K562 (cell line): ENCODE data around the gene PSMD13. TPM values are rescaled to one million over a fixed set of nuclear protein-coding genes. Genes with fewer than 3 reads are reported as not detected.

Experiments
- ATAC-seq: fragments of 200-7000 bp; cut with Tn5 transposase; 3 replicates; pipeline ENCODE4 v1.9.1; 2020; ENCODE audit warnings: moderate library complexity
- BruUV-seq: library from RNA; stranded (reverse); fragments of 400-500 nt; replicated peaks from 2 replicates; lab custom pipeline; 2021; lab: Mats Ljungman, UMichigan
- CTCF ChIA-PET: fragments of 300-600 bp; formaldehyde crosslinking; extraction: SDS; loops from one replicate; lab custom pipeline; 2021; ENCODE audit warnings: low intra/inter-chr PET ratio; lab: Yijun Ruan, JAX
- POLR2A ChIA-PET: fragments of 300-600, 350-650 bp; sonication (Branson Sonifier 250); formaldehyde crosslinking; extraction: SDS; loops from one replicate; lab custom pipeline; 2021; ENCODE audit warnings: antibody characterized with exemption, inconsistent platforms; lab: Yijun Ruan, JAX
- DNase-seq, 4 experiments: peaks; one replicate each; pipeline versions ENCODE4 v3.0.0 to v3.0.0-alpha.2; 2011 to 2018; ENCODE audit warnings: low spot score in 3 of 4, mixed read lengths in 3 of 4; ENCODE audit errors: extremely low read depth in 1 of 4
- FAIRE-seq: peaks from 2 replicates; lab custom pipeline; 2011; peaks lifted over from hg19 to GRCh38; lab: Jason Lieb, UNC
- H2AFZ ChIP-seq: 2 replicates; pipeline ENCODE4 v1.6.0; 2011; ENCODE audit warnings: low read depth, low read length, control low read depth, inconsistent platforms
- H3K27ac ChIP-seq: fragments of 200-600 bp; 3 replicates; pipeline ENCODE4 v1.8.0; 2011; ENCODE audit warnings: low read depth, mild to moderate bottlenecking, control low read depth, inconsistent platforms, low read length, moderate library complexity, mixed read lengths; ENCODE audit errors: extremely low read depth
- H3K27me3 ChIP-seq, 2 experiments: fragments of 300-600 bp in 1 of 2; 2 replicates in 1 of 2; 3 replicates in 1 of 2; pipeline versions ENCODE4 v1.6.0 to v1.8.0; 2011; ENCODE audit warnings: inconsistent platforms in 2 of 2, low read length in 2 of 2, mild to moderate bottlenecking in 1 of 2, mixed read lengths in 1 of 2, moderate library complexity in 1 of 2; ENCODE audit not compliant: control insufficient read depth in 2 of 2, insufficient read depth in 2 of 2
- H3K36me3 ChIP-seq: fragments of 300-600 bp; 3 replicates; pipeline ENCODE4 v1.8.0; 2011; ENCODE audit warnings: mild to moderate bottlenecking, low read length, inconsistent platforms; ENCODE audit not compliant: control insufficient read depth, insufficient read depth
- H3K4me1 ChIP-seq, 2 experiments: fragments of 200-600 bp in 1 of 2; replicated peaks in 1 of 2; 2 replicates in 1 of 2; 3 replicates in 1 of 2; pipeline versions ENCODE4 v1.5.1 to v1.8.0; 2011; ENCODE audit warnings: inconsistent platforms in 2 of 2, low read length in 2 of 2, mild to moderate bottlenecking in 1 of 2, mixed read lengths in 1 of 2, moderate library complexity in 1 of 2; ENCODE audit not compliant: control insufficient read depth in 2 of 2, insufficient read depth in 2 of 2
- H3K4me2 ChIP-seq: 2 replicates; pipeline ENCODE4 v1.6.1; 2011; ENCODE audit warnings: low read length, control low read depth, inconsistent platforms, mixed read lengths; ENCODE audit not compliant: insufficient read depth
- H3K4me3 ChIP-seq: fragments of 200-600 bp; sonication (generic), shearing (Covaris generic); 2 replicates; pipeline ENCODE4 v1.5.1; 2016; ENCODE audit warnings: control low read depth, inconsistent platforms
- H3K79me2 ChIP-seq: fragments of 200-600 bp; 3 replicates; pipeline ENCODE4 v1.8.0; 2011; ENCODE audit warnings: low read length, inconsistent platforms; ENCODE audit not compliant: control insufficient read depth, insufficient read depth
- H3K9ac ChIP-seq, 2 experiments: 2 replicates each; pipeline versions ENCODE4 v1.6.0 to v1.6.1; 2011; ENCODE audit warnings: low read depth in 2 of 2, low read length in 2 of 2, control low read depth in 1 of 2, inconsistent platforms in 1 of 2, mild to moderate bottlenecking in 1 of 2, mixed read lengths in 1 of 2; ENCODE audit not compliant: insufficient read depth in 1 of 2
- H3K9me1 ChIP-seq: one replicate; pipeline ENCODE4 v1.6.0; 2011; ENCODE audit warnings: inconsistent platforms, mild to moderate bottlenecking, low read length, moderate library complexity; ENCODE audit not compliant: control insufficient read depth, insufficient read depth
- H3K9me3 ChIP-seq: replicated peaks from 2 replicates; pipeline ENCODE4 v1.5.1; 2011; ENCODE audit warnings: low read depth, low read length, inconsistent platforms; ENCODE audit not compliant: control insufficient read depth, insufficient read depth
- H4K20me1 ChIP-seq: replicated peaks from 2 replicates; pipeline ENCODE4 v1.6.1; 2011; ENCODE audit warnings: low read length, inconsistent platforms, mixed read lengths; ENCODE audit not compliant: control insufficient read depth, insufficient read depth
- ARNT ChIP-seq, 2 experiments: fragments of 450-650 bp; IDR thresholded peaks; 2 replicates each; pipeline ENCODE4 v1.6.1; 2016; ENCODE audit warnings: mild to moderate bottlenecking in 1 of 2
- BMI1 ChIP-seq: fragments of 150-350 bp; IDR thresholded peaks from 2 replicates; pipeline ENCODE4 v1.6.1; 2014; ENCODE audit warnings: low read length
- CAMTA2 ChIP-seq: fragments of 250-450 bp; sonication (Bioruptor Pico); conservative IDR thresholded peaks from 2 replicates; pipeline ENCODE4 v1.5.1; 2022
- CBX3 ChIP-seq, 2 experiments: IDR thresholded peaks; 1 replicate in 1 of 2; 2 replicates in 1 of 2; pipeline ENCODE4 v1.6.1; 2012; ENCODE audit warnings: inconsistent platforms in 2 of 2, low read length in 2 of 2, borderline replicate concordance in 1 of 2, control low read depth in 1 of 2
- CEBPB ChIP-seq: fragments of 450-650 bp; IDR thresholded peaks from 2 replicates; pipeline ENCODE4 v1.6.1; 2016; ENCODE audit warnings: missing genetic modification characterization, missing compliant biosample characterization
- ETS2 ChIP-seq: IDR thresholded peaks from 2 replicates; pipeline ENCODE4 v1.6.1; 2016; ENCODE audit warnings: borderline replicate concordance, missing genetic modification characterization, mild to moderate bottlenecking, moderate library complexity, missing compliant biosample characterization; ENCODE audit not compliant: poor library complexity, severe bottlenecking
- HDAC1 ChIP-seq, 2 experiments: fragments of 450-650 bp; IDR thresholded peaks; 2 replicates each; pipeline ENCODE4 v1.6.1; 2016 to 2017; ENCODE audit warnings: inconsistent platforms in 1 of 2, mild to moderate bottlenecking in 1 of 2, moderate library complexity in 1 of 2
- MTA3 ChIP-seq: fragments of 450-650 bp; formaldehyde crosslinking; IDR thresholded peaks from 2 replicates; pipeline ENCODE4 v1.6.1; 2017; ENCODE audit warnings: mild to moderate bottlenecking, borderline replicate concordance
- MTF1 ChIP-seq: fragments of 250-450 bp; sonication (Bioruptor Pico); IDR thresholded peaks from 2 replicates; pipeline ENCODE4 v1.9.0; 2021; ENCODE audit warnings: moderate library complexity, mild to moderate bottlenecking, inconsistent platforms, borderline replicate concordance
- NCOA1 ChIP-seq: fragments of 450-650 bp; IDR thresholded peaks from 2 replicates; pipeline ENCODE4 v1.6.1; 2016; ENCODE audit warnings: low read depth
- RBBP5 ChIP-seq: fragments of 200-600 bp; sonication (generic); IDR thresholded peaks from 2 replicates; pipeline ENCODE4 v1.6.1; 2012; ENCODE audit warnings: borderline replicate concordance, mild to moderate bottlenecking, low read length, control low read depth, inconsistent platforms; ENCODE audit not compliant: insufficient read depth, poor library complexity, severe bottlenecking
- YY1 ChIP-seq, 3 experiments: IDR thresholded peaks; 2 replicates each; pipeline ENCODE4 v1.6.1; 2011; ENCODE audit warnings: low read length in 2 of 3, mild to moderate bottlenecking in 2 of 3, moderate library complexity in 2 of 3, borderline replicate concordance in 1 of 3, control low read depth in 1 of 3, low read depth in 1 of 3; ENCODE audit not compliant: insufficient read depth in 3 of 3, insufficient replicate concordance in 2 of 3, control insufficient read depth in 1 of 3, insufficient read length in 1 of 3; ENCODE audit errors: extremely low read depth in 1 of 3
- ZNF274 ChIP-seq: IDR thresholded peaks from 2 replicates; pipeline ENCODE4 v1.6.1; 2011; ENCODE audit warnings: low read depth, mild to moderate bottlenecking, low read length, moderate library complexity, borderline replicate concordance
- WGBS: fragments of 100-300 bp; shearing (Covaris generic); methylation state at CpG from one replicate; pipeline ENCODE4 v1.1.6; 2016; ENCODE audit warnings: low coverage, mixed read lengths; ENCODE audit not compliant: insufficient coverage; ENCODE audit errors: missing lambda C conversion rate; 5-methylcytosine and 5-hydroxymethylcytosine counted together
- in situ Hi-C: fragments of 300-500 bp; cut with MboI; formaldehyde crosslinking; loops from 4 replicates; pipeline ENCODE4 v1.15.0; 2018; ENCODE audit warnings: inconsistent platforms, mixed read lengths
- intact Hi-C: fragments of 100-400 bp; cut with micrococcal nuclease; formaldehyde crosslinking; loops from 2 replicates; pipeline ENCODE4 v1.14.2; 2022
- polyA plus RNA-seq, 8 experiments: library from polyadenylated mRNA; depleted of rRNA in 4 of 8; stranded (reverse) in 5 of 8; unstranded in 3 of 8; fragments of >200 nt; fragmentation: Nextera tagmentation in 2 of 8; fragmentation: Illumina TruSeq in 1 of 8; extraction: Ambion mirVana in 2 of 8; extraction: Trizol in 1 of 8; gene quantifications; 2 replicates each; pipeline versions ENCODE4 v1.2.1 to v1.2.3, GENCODE V29; 2011 to 2014; ENCODE audit warnings: inconsistent platforms in 1 of 8, missing spikeins in 1 of 8
- total RNA-seq, 7 experiments: library from RNA; depleted of rRNA in 6 of 7; stranded (reverse); fragments of >200 nt in 6 of 7; fragmentation: Illumina TruSeq in 2 of 7; extraction: Trizol in 2 of 7; gene quantifications; 2 replicates each; pipeline versions ENCODE4 v1.2.1 to v1.2.3, GENCODE V29; 2011 to 2021; ENCODE audit warnings: low replicate concordance in 1 of 7
- TF ChIP-seq, protein P1 (sequence below): fragments of 250-450 bp; sonication (Bioruptor Pico); IDR thresholded peaks from 2 replicates; pipeline ENCODE4 v1.5.0; 2021
- TF ChIP-seq, protein P2 (sequence below): sonication (generic); formaldehyde crosslinking; IDR thresholded peaks from 2 replicates; pipeline ENCODE4 v1.5.0; 2020; ENCODE audit warnings: missing genetic modification reagents
- TF ChIP-seq, protein P3 (sequence below), 2 experiments: fragments of 450-650 bp; IDR thresholded peaks; 2 replicates each; pipeline ENCODE4 v1.6.1; 2016

The PSMD13 gene
- total and polyA plus RNA-seq, 9 of the 15 experiments (the other 6 are each of a cell fraction or from before 2014, with no cell fraction given) = 185 to 383 (median 267) TPM

DNA sequence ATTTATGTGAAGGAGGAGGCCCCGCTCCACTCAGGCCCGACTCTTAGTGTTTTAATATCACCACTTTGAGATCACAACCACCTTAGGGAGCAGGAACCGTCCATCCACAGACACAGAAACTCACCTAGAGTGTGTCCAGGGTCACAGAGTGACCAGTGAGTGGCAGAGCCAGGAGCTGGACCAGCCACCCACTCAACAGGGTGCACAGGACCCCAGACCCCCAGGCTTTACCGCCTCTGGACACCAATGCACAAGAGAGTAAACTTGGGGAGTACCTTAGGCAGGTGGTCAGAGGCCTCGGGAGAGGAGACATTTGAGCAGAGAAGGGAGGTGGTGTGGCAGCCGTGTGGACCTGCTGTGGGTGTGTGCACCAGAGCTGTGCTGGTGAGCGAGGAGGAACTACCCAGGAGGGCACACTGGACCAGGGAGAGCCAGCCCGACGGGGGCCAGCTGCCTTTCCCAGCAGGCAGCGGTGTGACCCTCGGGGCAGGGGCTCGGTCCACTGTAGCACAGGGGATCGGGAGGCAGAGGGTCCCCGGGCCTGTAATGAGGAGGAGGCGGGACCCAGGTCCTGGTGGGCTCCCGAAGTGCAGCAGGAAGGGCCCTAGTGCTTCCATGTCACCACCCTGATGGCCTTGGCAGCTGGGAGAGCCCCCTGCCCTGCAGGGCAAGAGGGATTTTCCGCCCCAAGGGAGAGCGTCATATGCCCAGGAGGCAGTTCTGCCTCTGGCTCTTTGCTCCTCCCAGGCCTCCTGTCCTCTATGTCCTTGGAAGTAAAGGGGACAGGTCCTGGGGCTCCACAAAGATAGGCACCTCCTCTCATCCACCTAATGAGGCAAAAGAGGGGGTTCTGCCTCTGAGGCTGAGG is 33.9 kb downstream of the PSMD13 start (continued):
- TF ChIP-seq, protein P1, sequence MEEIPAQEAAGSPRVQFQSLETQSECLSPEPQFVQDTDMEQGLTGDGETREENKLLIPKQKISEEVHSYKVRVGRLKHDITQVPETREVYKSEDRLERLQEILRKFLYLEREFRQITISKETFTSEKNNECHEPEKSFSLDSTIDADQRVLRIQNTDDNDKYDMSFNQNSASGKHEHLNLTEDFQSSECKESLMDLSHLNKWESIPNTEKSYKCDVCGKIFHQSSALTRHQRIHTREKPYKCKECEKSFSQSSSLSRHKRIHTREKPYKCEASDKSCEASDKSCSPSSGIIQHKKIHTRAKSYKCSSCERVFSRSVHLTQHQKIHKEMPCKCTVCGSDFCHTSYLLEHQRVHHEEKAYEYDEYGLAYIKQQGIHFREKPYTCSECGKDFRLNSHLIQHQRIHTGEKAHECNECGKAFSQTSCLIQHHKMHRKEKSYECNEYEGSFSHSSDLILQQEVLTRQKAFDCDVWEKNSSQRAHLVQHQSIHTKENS (CRISPR knock-in tag) = no peak
- TF ChIP-seq YY1 (IDR thresholded peaks at IDR 0.05; ENCODE audit: borderline replicate concordance in 1 of 3, control insufficient read depth in 1 of 3, extremely low read depth in 1 of 3, insufficient read depth in 3 of 3, insufficient read length in 1 of 3, insufficient replicate concordance in 2 of 3, low read depth in 1 of 3, low read length in 2 of 3) (no peak), NCOA1 (no peak), MTA3 (no peak)
- TF ChIP-seq, all 486 proteins: peak for 0

DNA sequence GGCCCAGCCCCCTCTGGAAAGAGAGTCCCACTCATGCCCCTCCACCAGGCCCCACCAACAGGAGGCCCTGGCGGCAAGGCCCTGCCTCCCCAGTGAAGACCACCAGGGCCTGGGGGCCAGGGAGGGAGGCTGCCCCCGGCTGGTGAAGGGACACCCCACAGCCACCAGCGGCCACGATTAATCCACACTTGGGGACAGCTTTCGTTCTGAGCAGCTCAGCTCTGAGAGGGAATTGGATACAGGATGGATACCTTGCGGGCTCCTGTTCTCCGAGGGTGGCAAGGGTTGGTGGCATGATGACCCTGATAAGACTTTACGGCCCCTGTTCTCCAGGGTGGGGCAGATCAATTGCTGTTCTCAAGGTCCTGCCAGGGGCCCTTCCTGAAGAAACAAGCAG is 34.5 kb downstream of the PSMD13 start:
- H3K4me2 ChIP-seq = no peak overlapping the region
- no peak for TF ChIP-seq ARNT (IDR thresholded peaks at IDR 0.05)
- no peak for TF ChIP-seq CBX3 (IDR thresholded peaks at IDR 0.05; ENCODE audit: borderline replicate concordance in 1 of 2, low read length in 2 of 2)
- no peak for TF ChIP-seq HDAC1 (IDR thresholded peaks at IDR 0.05)
- TF ChIP-seq CAMTA2 (CRISPR knock-in tag) = no peak
- TF ChIP-seq, protein P2, sequence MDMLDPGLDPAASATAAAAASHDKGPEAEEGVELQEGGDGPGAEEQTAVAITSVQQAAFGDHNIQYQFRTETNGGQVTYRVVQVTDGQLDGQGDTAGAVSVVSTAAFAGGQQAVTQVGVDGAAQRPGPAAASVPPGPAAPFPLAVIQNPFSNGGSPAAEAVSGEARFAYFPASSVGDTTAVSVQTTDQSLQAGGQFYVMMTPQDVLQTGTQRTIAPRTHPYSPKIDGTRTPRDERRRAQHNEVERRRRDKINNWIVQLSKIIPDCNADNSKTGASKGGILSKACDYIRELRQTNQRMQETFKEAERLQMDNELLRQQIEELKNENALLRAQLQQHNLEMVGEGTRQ = no peak
- TF ChIP-seq ETS2 (tag) = no peak
- no peak for TF ChIP-seq MTF1 (CRISPR knock-in tag)
- TF ChIP-seq RBBP5 = no peak
- TF ChIP-seq, protein P3, sequence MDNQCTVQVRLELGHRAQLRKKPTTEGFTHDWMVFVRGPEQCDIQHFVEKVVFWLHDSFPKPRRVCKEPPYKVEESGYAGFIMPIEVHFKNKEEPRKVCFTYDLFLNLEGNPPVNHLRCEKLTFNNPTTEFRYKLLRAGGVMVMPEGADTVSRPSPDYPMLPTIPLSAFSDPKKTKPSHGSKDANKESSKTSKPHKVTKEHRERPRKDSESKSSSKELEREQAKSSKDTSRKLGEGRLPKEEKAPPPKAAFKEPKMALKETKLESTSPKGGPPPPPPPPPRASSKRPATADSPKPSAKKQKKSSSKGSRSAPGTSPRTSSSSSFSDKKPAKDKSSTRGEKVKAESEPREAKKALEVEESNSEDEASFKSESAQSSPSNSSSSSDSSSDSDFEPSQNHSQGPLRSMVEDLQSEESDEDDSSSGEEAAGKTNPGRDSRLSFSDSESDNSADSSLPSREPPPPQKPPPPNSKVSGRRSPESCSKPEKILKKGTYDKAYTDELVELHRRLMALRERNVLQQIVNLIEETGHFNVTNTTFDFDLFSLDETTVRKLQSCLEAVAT (IDR thresholded peaks at IDR 0.05) = no peak
- no peak for TF ChIP-seq ZNF274
- no peak for TF ChIP-seq CEBPB (tag)
- no peak for TF ChIP-seq BMI1

More for the DNA sequence above, 34.5 kb downstream of the PSMD13 start:
- Histone ChIP-seq H3K27me3 (no peaks in the 10 kb centered on the region), H3K9ac (no peak overlapping the region; a peak in 1 of 4 replicates), H3K4me1 (peaks cover 19 to 34% of the 10 kb centered on the region in 2 experiments; a peak in 4 of 5 replicates), H3K4me3 (no peak overlapping the region), H3K79me2 (peaks cover 10% of the 10 kb centered on the region; the same call in 1 of the 3 replicates), H3K27ac (no peak overlapping the region), H3K9me3 (peaks cover 11% of the 10 kb centered on the region), H3K9me1 (no peaks in the 10 kb centered on the region), H3K36me3 (no peaks in the 10 kb centered on the region), H2AFZ (no peak overlapping the region), H4K20me1 (no peaks in the 10 kb centered on the region)
- ChIA-PET CTCF (no interaction called here), POLR2A (interaction anchor here (0.8 to 1.3 kb wide), 5 partner anchors 10 to 58 kb away, joined by 3 to 5 read pairs (median 4); no protein-coding TSS in a partner anchor)
- intact Hi-C loops (no loop called here), in situ Hi-C loops (no loop called here)
- DNase-seq (no peak), FAIRE-seq (no peak), ATAC-seq (no peak)
- whole genome bisulfite sequencing = 80% methylated on average over 7 of the region's 8 CpGs
- no TSS peak for BruUV-seq
